Tibial nerve (tissue), 4 donors: ENCODE data around the gene RPS6KA5. TPM values are rescaled to one million over a fixed set of nuclear protein-coding genes. Genes with fewer than 3 reads are reported as not detected.
"Not testable (repeated sequence)": the region's sequence is repeated elsewhere in the genome, so short reads cannot be mapped to it uniquely, and the experiment has no call there.

Experiments used
- DNase-seq, 2 donors: peaks; one replicate each; pipeline ENCODE4 v3.0.0-alpha.2; 2019; ENCODE audit warnings: low spot score in 2 of 2
- H3K27ac ChIP-seq, 4 donors: fragments of 200-600 bp; sonication (generic) in 3 of 4; one replicate each; pipeline ENCODE4 v1.5.1; 2017 to 2019; ENCODE audit warnings: mild to moderate bottlenecking in 1 of 4
- H3K27me3 ChIP-seq, 2 donors: fragments of 200-600 bp; sonication (generic) in 1 of 2; one replicate each; pipeline versions ENCODE4 v1.5.1 to v1.6.0; 2017 to 2019
- H3K36me3 ChIP-seq, 3 donors: fragments of 200-600 bp; sonication (generic); one replicate each; pipeline ENCODE4 v1.5.1; 2018 to 2019
- H3K4me1 ChIP-seq, 4 donors: fragments of 200-600 bp; sonication (generic) in 3 of 4; one replicate each; pipeline ENCODE4 v1.5.1; 2017 to 2019
- H3K4me3 ChIP-seq, 4 donors: fragments of 200-600 bp; sonication (generic) in 3 of 4; one replicate each; pipeline ENCODE4 v1.5.1; 2017 to 2019; ENCODE audit warnings: mild to moderate bottlenecking in 1 of 4, moderate library complexity in 1 of 4
- H3K9me3 ChIP-seq, 4 donors: fragments of 200-600 bp; sonication (generic) in 3 of 4; one replicate each; pipeline ENCODE4 v1.5.1; 2017 to 2019
- EP300 ChIP-seq, 2 donors: sonication (generic); formaldehyde crosslinking; IDR thresholded peaks; one replicate each; pipeline ENCODE4 v1.6.1; 2017; ENCODE audit warnings: antibody characterized with exemption in 2 of 2, mild to moderate bottlenecking in 1 of 2
- POLR2A ChIP-seq, 2 donors: fragments of 450-650 bp; IDR thresholded peaks; one replicate each; pipeline ENCODE4 v1.6.1; 2017; ENCODE audit warnings: antibody characterized with exemption in 2 of 2, mild to moderate bottlenecking in 2 of 2, moderate library complexity in 2 of 2
- WGBS, 2 donors: methylation state at CpG; one replicate each; pipeline ENCODE4 v1.1.5; 2018; 5-methylcytosine and 5-hydroxymethylcytosine counted together
- total RNA-seq, 4 donors: library from RNA; depleted of rRNA; stranded (reverse); fragments of >200 nt; gene quantifications; one replicate each; pipeline ENCODE4 v1.1.0, GENCODE V29; 2016
- TF ChIP-seq, protein P1 (sequence below), 5 experiments: fragments of 200-600 bp in 3 of 5; fragments of 450-650 bp in 2 of 5; sonication (generic) in 3 of 5; IDR thresholded peaks; one replicate each; pipeline ENCODE4 v1.5.1; 2016 to 2019; ENCODE audit warnings: antibody characterized with exemption in 5 of 5, mild to moderate bottlenecking in 3 of 5, moderate library complexity in 2 of 5

The RPS6KA5 gene
- total RNA-seq, 4 donors from 2014 or later, result 8.4 to 12.7 (median 10.1) TPM

DNA sequence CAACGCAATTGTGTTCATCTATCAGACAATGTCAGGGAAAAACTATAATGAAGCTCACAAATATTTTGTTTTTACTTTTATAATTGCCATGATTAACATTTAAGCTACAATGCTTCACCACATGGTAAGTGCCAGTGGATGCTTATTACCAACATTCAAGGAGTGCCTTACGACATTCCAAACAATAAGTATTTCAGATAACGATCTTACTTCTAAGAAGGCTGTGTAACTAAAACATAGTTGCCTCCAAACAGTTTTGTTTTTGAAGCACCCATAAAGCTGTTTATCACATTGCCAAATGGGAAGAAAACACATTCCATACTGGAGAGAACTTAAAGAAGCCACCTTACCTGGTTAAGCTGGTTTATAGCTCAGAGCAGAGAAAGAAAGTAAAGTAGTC is 78.8 kb downstream of the RPS6KA5 start:
- Histone ChIP-seq H3K4me1 (peaks cover 0 to 6% (median 0%) of the 10 kb centered on the region in 4 donors), H3K36me3 (peaks cover 0 to 13% (median 0%) of the 10 kb centered on the region in 3 donors), H3K27ac (no peak overlapping the region), H3K4me3 (no peak overlapping the region), H3K9me3 (no peaks in the 10 kb centered on the region), H3K27me3 (no peaks in the 10 kb centered on the region)
- TF ChIP-seq POLR2A (IDR thresholded peaks at IDR 0.05), result no peak
- TF ChIP-seq EP300 (IDR thresholded peaks at IDR 0.05), result no peak
- TF ChIP-seq, protein P1, sequence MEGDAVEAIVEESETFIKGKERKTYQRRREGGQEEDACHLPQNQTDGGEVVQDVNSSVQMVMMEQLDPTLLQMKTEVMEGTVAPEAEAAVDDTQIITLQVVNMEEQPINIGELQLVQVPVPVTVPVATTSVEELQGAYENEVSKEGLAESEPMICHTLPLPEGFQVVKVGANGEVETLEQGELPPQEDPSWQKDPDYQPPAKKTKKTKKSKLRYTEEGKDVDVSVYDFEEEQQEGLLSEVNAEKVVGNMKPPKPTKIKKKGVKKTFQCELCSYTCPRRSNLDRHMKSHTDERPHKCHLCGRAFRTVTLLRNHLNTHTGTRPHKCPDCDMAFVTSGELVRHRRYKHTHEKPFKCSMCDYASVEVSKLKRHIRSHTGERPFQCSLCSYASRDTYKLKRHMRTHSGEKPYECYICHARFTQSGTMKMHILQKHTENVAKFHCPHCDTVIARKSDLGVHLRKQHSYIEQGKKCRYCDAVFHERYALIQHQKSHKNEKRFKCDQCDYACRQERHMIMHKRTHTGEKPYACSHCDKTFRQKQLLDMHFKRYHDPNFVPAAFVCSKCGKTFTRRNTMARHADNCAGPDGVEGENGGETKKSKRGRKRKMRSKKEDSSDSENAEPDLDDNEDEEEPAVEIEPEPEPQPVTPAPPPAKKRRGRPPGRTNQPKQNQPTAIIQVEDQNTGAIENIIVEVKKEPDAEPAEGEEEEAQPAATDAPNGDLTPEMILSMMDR (IDR thresholded peaks at IDR 0.05), result no peak
- 89 to 92% methylated on average over 3 of the region's 3 CpGs for WGBS, 2 donors
- no peak for DNase-seq

DNA sequence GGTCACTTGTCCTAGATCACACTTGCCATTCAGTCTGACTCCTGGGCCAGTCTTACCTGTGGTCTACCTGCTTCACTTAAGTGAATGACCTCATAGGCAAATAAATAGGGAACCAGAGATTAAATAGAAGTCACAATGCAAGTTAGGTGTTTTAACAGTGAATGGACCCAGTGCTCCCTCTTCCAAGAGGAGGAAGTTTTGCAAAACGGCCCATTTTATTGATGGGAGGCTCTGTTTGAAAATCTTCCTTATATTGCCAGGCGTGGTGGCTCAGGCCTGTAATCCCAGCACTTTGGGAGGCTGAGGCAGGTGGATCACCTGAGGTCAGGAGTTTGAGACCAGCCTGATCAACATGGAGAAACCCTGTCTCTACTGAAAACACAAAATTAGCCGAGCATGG is 79.8 kb downstream of the RPS6KA5 start:
- not testable (repeated sequence) for H3K27me3 ChIP-seq, H3K27ac ChIP-seq
- 86 to 91% methylated on average over 3 of the region's 3 CpGs for WGBS, 2 donors

DNA sequence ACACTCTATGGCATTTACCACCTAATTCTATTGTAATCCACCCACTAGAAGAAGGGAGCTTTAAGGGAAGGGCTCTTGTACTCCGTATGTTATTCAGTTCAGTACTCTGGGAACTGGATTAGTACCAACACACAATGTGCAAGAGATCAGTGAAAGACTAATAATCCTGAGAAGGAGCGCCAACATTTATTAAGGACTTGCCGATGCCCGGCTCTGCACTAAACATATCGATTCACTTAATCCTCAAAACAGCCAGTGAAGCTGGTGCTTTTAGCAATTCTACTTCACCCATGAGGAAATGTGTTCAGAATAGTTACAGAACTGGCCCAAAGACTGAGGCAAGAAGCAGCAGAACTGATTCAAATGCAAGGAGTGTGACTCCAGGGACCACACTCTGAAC is 80.9 kb downstream of the RPS6KA5 start:
- 68 to 72% methylated on average over 5 of the region's 5 CpGs for WGBS, 2 donors
- TF ChIP-seq, protein P1 (IDR thresholded peaks at IDR 0.05), result no peak
- no peak for TF ChIP-seq EP300 (IDR thresholded peaks at IDR 0.05)
- TF ChIP-seq POLR2A (IDR thresholded peaks at IDR 0.05), result no peak
- no peaks in the 10 kb centered on the region for H3K27me3 ChIP-seq
- no peak overlapping the region for H3K27ac ChIP-seq
- no peak for DNase-seq
- peaks cover 0 to 15% (median 0%) of the 10 kb centered on the region in 3 donors for H3K36me3 ChIP-seq
- H3K4me3 ChIP-seq, result no peak overlapping the region
- no peaks in the 10 kb centered on the region for H3K9me3 ChIP-seq
- H3K4me1 ChIP-seq, result peaks cover 0 to 6% (median 0%) of the 10 kb centered on the region in 4 donors

More for the DNA sequence above, 79.8 kb downstream of the RPS6KA5 start:
- H3K4me3 ChIP-seq, DNase-seq, H3K4me1 ChIP-seq, H3K9me3 ChIP-seq: not testable (repeated sequence)
- peaks cover 0 to 15% (median 0%) of the 10 kb centered on the region in 3 donors for H3K36me3 ChIP-seq

DNA sequence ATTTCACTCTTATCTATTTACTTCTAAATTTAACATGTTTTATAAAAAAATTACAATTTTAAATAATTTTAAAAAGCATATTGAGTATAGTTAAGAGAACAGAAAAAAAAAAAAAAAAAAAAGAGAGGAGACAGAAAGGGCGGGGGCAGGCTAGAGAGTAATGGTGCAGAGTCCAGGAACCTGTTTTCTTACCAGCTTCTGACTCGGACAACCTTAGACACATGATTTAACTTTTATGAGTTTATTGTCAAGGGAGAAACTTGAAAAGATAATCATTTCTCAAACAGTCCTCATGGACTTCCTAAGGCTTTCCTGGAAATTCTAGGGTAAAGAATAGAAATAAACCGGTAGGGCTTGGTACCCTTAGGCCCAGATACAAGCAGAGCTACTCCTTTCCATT is 84.3 kb downstream of the RPS6KA5 start:
- Histone ChIP-seq H3K4me3 (no peak overlapping the region), H3K27me3 (no peaks in the 10 kb centered on the region), H3K9me3 (no peaks in the 10 kb centered on the region), H3K27ac (no peak overlapping the region), H3K36me3 (peaks cover 0 to 21% (median 0%) of the 10 kb centered on the region in 3 donors), H3K4me1 (peaks cover 0 to 6% (median 0%) of the 10 kb centered on the region in 4 donors)
- 87 to 94% methylated on average over 3 of the region's 3 CpGs for WGBS, 2 donors
- DNase-seq, result no peak
- TF ChIP-seq EP300 (IDR thresholded peaks at IDR 0.05) (no peak), POLR2A (IDR thresholded peaks at IDR 0.05) (no peak)
- TF ChIP-seq, protein P1 (IDR thresholded peaks at IDR 0.05), result no peak

DNA sequence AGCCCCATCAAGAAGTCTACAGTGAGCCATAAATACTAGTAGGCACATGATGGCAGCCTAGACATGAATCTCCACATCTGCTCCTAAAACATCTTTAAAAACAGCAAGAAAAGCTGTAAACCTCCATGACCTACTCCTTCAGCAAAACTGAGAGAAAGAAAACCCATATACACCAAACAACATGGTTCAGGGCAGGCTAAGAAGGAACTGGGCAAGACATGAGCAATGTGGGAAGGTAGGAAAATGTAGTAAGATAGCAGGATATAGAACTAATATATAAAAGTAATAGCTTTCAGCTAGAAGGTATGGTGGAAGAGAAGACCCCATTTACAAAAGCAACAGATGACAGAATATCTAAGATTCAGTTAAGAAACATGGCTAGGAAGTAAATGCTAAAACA is 88.8 kb downstream of the RPS6KA5 start:
- peaks cover 0 to 10% (median 0%) of the 10 kb centered on the region in 4 donors for H3K4me1 ChIP-seq
- H3K9me3 ChIP-seq, result no peaks in the 10 kb centered on the region
- TF ChIP-seq, protein P1 (IDR thresholded peaks at IDR 0.05), result no peak
- TF ChIP-seq EP300 (IDR thresholded peaks at IDR 0.05), result no peak
- TF ChIP-seq POLR2A (IDR thresholded peaks at IDR 0.05), result no peak

DNA sequence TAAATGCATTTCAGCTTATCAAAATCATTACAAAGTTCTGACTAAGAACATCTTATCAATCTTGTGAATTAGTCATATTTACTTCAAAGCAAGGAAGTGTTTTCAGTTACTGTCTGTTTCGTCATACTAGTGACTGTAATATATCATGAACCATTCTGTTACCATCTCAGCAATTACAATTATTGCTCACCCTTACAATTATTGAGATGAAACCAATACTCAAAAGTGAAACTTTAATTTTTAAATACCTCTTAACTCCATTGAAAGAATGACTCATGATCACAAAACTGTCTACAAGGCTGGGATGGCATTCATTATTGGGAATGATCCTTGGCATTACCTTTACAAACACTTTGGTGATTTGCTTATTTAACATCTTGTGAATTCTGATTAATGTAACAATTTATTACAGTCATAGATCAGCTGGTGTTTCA is 90.3 kb downstream of the RPS6KA5 start:
- Histone ChIP-seq H3K36me3 (peaks cover 0 to 8% (median 0%) of the 10 kb centered on the region in 3 donors), H3K4me3 (no peak overlapping the region), H3K27ac (no peak overlapping the region), H3K27me3 (no peaks in the 10 kb centered on the region), H3K4me1 (peaks cover 0 to 10% (median 0%) of the 10 kb centered on the region in 4 donors), H3K9me3 (no peaks in the 10 kb centered on the region)
- TF ChIP-seq EP300 (IDR thresholded peaks at IDR 0.05) (no peak), POLR2A (IDR thresholded peaks at IDR 0.05) (no peak)
- TF ChIP-seq, protein P1 (IDR thresholded peaks at IDR 0.05), result no peak
- no peak for DNase-seq
- 83 to 84% methylated on average over 1 of the region's 1 CpG for WGBS, 2 donors

More for the DNA sequence above, 88.8 kb downstream of the RPS6KA5 start:
- H3K4me3 ChIP-seq, result no peak overlapping the region
- DNase-seq, result no peak
- no peak overlapping the region for H3K27ac ChIP-seq
- H3K36me3 ChIP-seq, result peaks cover 0 to 9% (median 0%) of the 10 kb centered on the region in 3 donors
- no peaks in the 10 kb centered on the region for H3K27me3 ChIP-seq
